Liver (tissue), 9 donors: ENCODE data around the gene RAB5A. TPM values are rescaled to one million over a fixed set of nuclear protein-coding genes. Genes with fewer than 3 reads are reported as not detected.

Experiments
- DNase-seq: peaks from one replicate; pipeline ENCODE4 v3.0.0-alpha.2; 2017; ENCODE audit warnings: low spot score
- H3K27ac ChIP-seq, 2 donors: one replicate each; pipeline ENCODE4 v1.7.0; 2013; ENCODE audit warnings: inconsistent platforms in 2 of 2, low read length in 2 of 2, control low read depth in 1 of 2, low read depth in 1 of 2, mild to moderate bottlenecking in 1 of 2
- H3K27me3 ChIP-seq, 4 donors: one replicate each; pipeline versions ENCODE4 v1.6.1 to v1.7.0; 2013; ENCODE audit warnings: low read length in 3 of 4, inconsistent platforms in 1 of 4, mild to moderate bottlenecking in 1 of 4, moderate library complexity in 1 of 4; ENCODE audit not compliant: control insufficient read depth in 4 of 4, insufficient read depth in 4 of 4
- H3K36me3 ChIP-seq, 4 donors: one replicate each; pipeline versions ENCODE4 v1.6.1 to v1.7.0; 2013; ENCODE audit warnings: low read length in 3 of 4, mild to moderate bottlenecking in 3 of 4, low read depth in 1 of 4, moderate library complexity in 1 of 4; ENCODE audit not compliant: control insufficient read depth in 4 of 4, insufficient read depth in 3 of 4
- H3K4me1 ChIP-seq, 4 donors: one replicate each; pipeline versions ENCODE4 v1.6.1 to v1.7.0; 2013; ENCODE audit warnings: low read length in 3 of 4, mild to moderate bottlenecking in 3 of 4, moderate library complexity in 1 of 4; ENCODE audit not compliant: control insufficient read depth in 4 of 4, insufficient read depth in 4 of 4
- H3K4me3 ChIP-seq, 3 donors: one replicate each; pipeline versions ENCODE4 v1.6.1 to v1.7.0; 2013; ENCODE audit warnings: low read length in 3 of 3, control low read depth in 1 of 3, low read depth in 1 of 3, mild to moderate bottlenecking in 1 of 3
- H3K9ac ChIP-seq, 2 donors: one replicate each; pipeline ENCODE4 v1.7.0; 2013; ENCODE audit warnings: low read length in 2 of 2, mild to moderate bottlenecking in 2 of 2, moderate library complexity in 2 of 2, control low read depth in 1 of 2, low read depth in 1 of 2
- H3K9me3 ChIP-seq, 4 donors: one replicate each; pipeline versions ENCODE4 v1.6.1 to v1.7.0; 2013; ENCODE audit warnings: low read length in 3 of 4; ENCODE audit not compliant: control insufficient read depth in 4 of 4
- EGR1 ChIP-seq, 2 donors: IDR thresholded peaks; 2 replicates each; pipeline ENCODE4 v1.6.1; 2016 to 2018; ENCODE audit warnings: antibody characterized with exemption in 2 of 2, low read depth in 2 of 2
- GABPA ChIP-seq, 2 donors: IDR thresholded peaks in 1 of 2; conservative IDR thresholded peaks in 1 of 2; 2 replicates each; pipeline ENCODE4 v1.6.1; 2016; ENCODE audit warnings: antibody characterized with exemption in 2 of 2, mild to moderate bottlenecking in 1 of 2, moderate library complexity in 1 of 2
- HNF4A ChIP-seq, 2 donors: conservative IDR thresholded peaks; 2 replicates each; pipeline ENCODE4 v1.6.1; 2016; ENCODE audit warnings: antibody characterized with exemption in 2 of 2, mild to moderate bottlenecking in 2 of 2
- HNF4G ChIP-seq: IDR thresholded peaks from 2 replicates; pipeline ENCODE4 v1.6.1; 2016; ENCODE audit warnings: antibody characterized with exemption
- NR2F2 ChIP-seq: IDR thresholded peaks from 2 replicates; pipeline ENCODE4 v1.6.1; 2016; ENCODE audit warnings: antibody characterized with exemption
- RAD21 ChIP-seq, 2 donors: IDR thresholded peaks; 2 replicates each; pipeline ENCODE4 v1.6.1; 2016; ENCODE audit warnings: antibody characterized with exemption in 2 of 2, mild to moderate bottlenecking in 2 of 2
- RXRA ChIP-seq, 2 donors: IDR thresholded peaks; 2 replicates each; pipeline ENCODE4 v1.6.1; 2017 to 2018; ENCODE audit warnings: antibody characterized with exemption in 2 of 2, mild to moderate bottlenecking in 1 of 2
- YY1 ChIP-seq: IDR thresholded peaks from 2 replicates; pipeline ENCODE4 v1.6.1; 2016; ENCODE audit warnings: antibody characterized with exemption, mild to moderate bottlenecking
- WGBS: extraction: QIAGEN DNeasy Blood & Tissue Kit; methylation state at CpG from one replicate; pipeline ENCODE4 v1.1.7; 2013; 5-methylcytosine and 5-hydroxymethylcytosine counted together
- polyA plus RNA-seq, 2 donors: library from polyadenylated mRNA; stranded (reverse) in 1 of 2; unstranded in 1 of 2; fragments of 200-250 nt in 1 of 2; fragments of >200 nt in 1 of 2; fragmentation: Nextera tagmentation in 1 of 2; extraction: Ambion mirVana in 1 of 2; gene quantifications; one replicate each; pipeline versions ENCODE4 v1.2.1 to v1.2.3, GENCODE V29; 2013 to 2015
- total RNA-seq, 2 donors: library from RNA; depleted of rRNA; stranded (reverse); fragments of >200 nt; gene quantifications; one replicate each; pipeline ENCODE4 v1.2.3, GENCODE V29; 2014
- TF ChIP-seq, protein P1 (sequence below): IDR thresholded peaks from 2 replicates; pipeline ENCODE4 v1.6.1; 2016; ENCODE audit warnings: antibody characterized with exemption, mild to moderate bottlenecking
- TF ChIP-seq, protein P2 (sequence below): IDR thresholded peaks from 2 replicates; pipeline ENCODE4 v1.6.1; 2016; ENCODE audit warnings: antibody characterized with exemption
- TF ChIP-seq, protein P3 (sequence below): IDR thresholded peaks from 2 replicates; pipeline ENCODE4 v1.6.1; 2016; ENCODE audit warnings: antibody characterized with exemption
- TF ChIP-seq, protein P4 (sequence below): IDR thresholded peaks from 2 replicates; pipeline ENCODE4 v1.6.1; 2016; ENCODE audit warnings: antibody characterized with exemption
- TF ChIP-seq, protein P5 (sequence below): fragments of 150-350 bp; IDR thresholded peaks from 2 replicates; pipeline ENCODE4 v1.5.1; 2017; ENCODE audit warnings: improper control_type of control experiment, low read depth, low read length; ENCODE audit not compliant: missing input control
- donor health status: healthy.
- donor health status: healthy.
- donor health status: healthy.
- donor health status: healthy.
- donor health status: healthy.

The RAB5A gene
- total and polyA plus RNA-seq, 4 donors: 15.2 to 37.9 (median 25.9) TPM

DNA sequence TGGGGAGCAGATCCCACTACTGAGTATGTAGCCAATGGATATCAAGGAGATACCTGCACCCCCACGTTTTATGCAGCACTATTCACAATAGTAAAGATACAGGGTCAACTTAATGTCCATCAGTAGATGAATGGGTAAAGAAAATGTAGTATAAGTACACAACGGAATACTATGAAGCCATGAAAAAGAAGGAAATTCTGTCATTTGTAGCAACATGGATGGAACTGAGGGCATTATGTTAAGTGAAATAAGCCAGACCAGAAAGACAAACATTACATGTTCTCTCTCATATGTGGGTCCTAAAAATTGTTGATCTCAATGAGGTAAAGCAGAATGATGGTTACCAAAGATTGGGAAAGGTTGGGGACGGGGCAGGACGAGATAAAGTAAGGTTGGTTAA lies 50.6 kb downstream of the RAB5A start:
- Histone ChIP-seq H3K27ac (no peak overlapping the region), H3K4me1 (no peaks in the 10 kb centered on the region), H3K4me3 (no peak overlapping the region), H3K27me3 (no peaks in the 10 kb centered on the region), H3K36me3 (no peaks in the 10 kb centered on the region), H3K9me3 (peaks cover 0 to 4% (median 0%) of the 10 kb centered on the region in 4 donors), H3K9ac (no peak overlapping the region)
- 90% methylated on average over 4 of the region's 4 CpGs for WGBS
- no peak for DNase-seq
- TF ChIP-seq NR2F2 (no peak), RAD21 (IDR thresholded peaks at IDR 0.05) (no peak), GABPA (IDR thresholded peaks at IDR 0.05 in 1 of 2, conservative IDR thresholded peaks at IDR 0.05 in 1 of 2) (no peak), HNF4G (no peak), EGR1 (IDR thresholded peaks at IDR 0.05; ENCODE audit: low read depth in 2 of 2) (no peak), YY1 (no peak), HNF4A (conservative IDR thresholded peaks at IDR 0.05) (no peak)
- TF ChIP-seq, protein P1, sequence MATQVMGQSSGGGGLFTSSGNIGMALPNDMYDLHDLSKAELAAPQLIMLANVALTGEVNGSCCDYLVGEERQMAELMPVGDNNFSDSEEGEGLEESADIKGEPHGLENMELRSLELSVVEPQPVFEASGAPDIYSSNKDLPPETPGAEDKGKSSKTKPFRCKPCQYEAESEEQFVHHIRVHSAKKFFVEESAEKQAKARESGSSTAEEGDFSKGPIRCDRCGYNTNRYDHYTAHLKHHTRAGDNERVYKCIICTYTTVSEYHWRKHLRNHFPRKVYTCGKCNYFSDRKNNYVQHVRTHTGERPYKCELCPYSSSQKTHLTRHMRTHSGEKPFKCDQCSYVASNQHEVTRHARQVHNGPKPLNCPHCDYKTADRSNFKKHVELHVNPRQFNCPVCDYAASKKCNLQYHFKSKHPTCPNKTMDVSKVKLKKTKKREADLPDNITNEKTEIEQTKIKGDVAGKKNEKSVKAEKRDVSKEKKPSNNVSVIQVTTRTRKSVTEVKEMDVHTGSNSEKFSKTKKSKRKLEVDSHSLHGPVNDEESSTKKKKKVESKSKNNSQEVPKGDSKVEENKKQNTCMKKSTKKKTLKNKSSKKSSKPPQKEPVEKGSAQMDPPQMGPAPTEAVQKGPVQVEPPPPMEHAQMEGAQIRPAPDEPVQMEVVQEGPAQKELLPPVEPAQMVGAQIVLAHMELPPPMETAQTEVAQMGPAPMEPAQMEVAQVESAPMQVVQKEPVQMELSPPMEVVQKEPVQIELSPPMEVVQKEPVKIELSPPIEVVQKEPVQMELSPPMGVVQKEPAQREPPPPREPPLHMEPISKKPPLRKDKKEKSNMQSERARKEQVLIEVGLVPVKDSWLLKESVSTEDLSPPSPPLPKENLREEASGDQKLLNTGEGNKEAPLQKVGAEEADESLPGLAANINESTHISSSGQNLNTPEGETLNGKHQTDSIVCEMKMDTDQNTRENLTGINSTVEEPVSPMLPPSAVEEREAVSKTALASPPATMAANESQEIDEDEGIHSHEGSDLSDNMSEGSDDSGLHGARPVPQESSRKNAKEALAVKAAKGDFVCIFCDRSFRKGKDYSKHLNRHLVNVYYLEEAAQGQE: no peak
- TF ChIP-seq, protein P2, sequence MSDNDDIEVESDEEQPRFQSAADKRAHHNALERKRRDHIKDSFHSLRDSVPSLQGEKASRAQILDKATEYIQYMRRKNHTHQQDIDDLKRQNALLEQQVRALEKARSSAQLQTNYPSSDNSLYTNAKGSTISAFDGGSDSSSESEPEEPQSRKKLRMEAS: no peak

DNA sequence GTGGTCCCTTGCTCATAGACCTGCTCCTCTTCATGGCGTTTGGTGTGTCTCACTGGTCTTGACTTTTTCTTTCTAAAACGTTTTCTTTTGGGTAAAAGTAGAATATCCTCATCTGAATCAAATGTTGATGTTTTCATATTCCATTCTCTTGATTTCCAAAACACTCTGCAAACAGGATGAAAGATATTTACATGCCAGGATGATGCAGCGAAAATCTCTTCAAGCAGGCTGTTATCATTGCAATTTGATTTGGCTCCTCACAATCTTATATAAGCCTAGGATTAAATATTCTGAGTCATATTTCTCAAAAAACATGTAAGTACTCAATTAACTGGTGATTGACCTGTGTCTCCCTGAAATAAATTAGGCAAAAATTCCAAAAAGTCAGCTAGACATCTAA lies 55.0 kb downstream of the RAB5A start:
- DNase-seq: no peak
- Histone ChIP-seq H3K9me3 (peaks cover 0 to 4% (median 0%) of the 10 kb centered on the region in 4 donors), H3K27me3 (no peaks in the 10 kb centered on the region), H3K27ac (no peak overlapping the region), H3K36me3 (no peaks in the 10 kb centered on the region), H3K4me3 (no peak overlapping the region), H3K4me1 (no peaks in the 10 kb centered on the region), H3K9ac (no peak overlapping the region)
- TF ChIP-seq, protein P3, sequence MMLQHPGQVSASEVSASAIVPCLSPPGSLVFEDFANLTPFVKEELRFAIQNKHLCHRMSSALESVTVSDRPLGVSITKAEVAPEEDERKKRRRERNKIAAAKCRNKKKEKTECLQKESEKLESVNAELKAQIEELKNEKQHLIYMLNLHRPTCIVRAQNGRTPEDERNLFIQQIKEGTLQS: no peak
- no peak for TF ChIP-seq YY1
- no peak for TF ChIP-seq HNF4G
- no peak for TF ChIP-seq RXRA (IDR thresholded peaks at IDR 0.05)
- TF ChIP-seq NR2F2: no peak
- no peak for TF ChIP-seq EGR1 (IDR thresholded peaks at IDR 0.05; ENCODE audit: low read depth in 2 of 2)
- TF ChIP-seq, protein P4, sequence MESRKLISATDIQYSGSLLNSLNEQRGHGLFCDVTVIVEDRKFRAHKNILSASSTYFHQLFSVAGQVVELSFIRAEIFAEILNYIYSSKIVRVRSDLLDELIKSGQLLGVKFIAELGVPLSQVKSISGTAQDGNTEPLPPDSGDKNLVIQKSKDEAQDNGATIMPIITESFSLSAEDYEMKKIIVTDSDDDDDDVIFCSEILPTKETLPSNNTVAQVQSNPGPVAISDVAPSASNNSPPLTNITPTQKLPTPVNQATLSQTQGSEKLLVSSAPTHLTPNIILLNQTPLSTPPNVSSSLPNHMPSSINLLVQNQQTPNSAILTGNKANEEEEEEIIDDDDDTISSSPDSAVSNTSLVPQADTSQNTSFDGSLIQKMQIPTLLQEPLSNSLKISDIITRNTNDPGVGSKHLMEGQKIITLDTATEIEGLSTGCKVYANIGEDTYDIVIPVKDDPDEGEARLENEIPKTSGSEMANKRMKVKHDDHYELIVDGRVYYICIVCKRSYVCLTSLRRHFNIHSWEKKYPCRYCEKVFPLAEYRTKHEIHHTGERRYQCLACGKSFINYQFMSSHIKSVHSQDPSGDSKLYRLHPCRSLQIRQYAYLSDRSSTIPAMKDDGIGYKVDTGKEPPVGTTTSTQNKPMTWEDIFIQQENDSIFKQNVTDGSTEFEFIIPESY: no peak
- TF ChIP-seq, protein P5, sequence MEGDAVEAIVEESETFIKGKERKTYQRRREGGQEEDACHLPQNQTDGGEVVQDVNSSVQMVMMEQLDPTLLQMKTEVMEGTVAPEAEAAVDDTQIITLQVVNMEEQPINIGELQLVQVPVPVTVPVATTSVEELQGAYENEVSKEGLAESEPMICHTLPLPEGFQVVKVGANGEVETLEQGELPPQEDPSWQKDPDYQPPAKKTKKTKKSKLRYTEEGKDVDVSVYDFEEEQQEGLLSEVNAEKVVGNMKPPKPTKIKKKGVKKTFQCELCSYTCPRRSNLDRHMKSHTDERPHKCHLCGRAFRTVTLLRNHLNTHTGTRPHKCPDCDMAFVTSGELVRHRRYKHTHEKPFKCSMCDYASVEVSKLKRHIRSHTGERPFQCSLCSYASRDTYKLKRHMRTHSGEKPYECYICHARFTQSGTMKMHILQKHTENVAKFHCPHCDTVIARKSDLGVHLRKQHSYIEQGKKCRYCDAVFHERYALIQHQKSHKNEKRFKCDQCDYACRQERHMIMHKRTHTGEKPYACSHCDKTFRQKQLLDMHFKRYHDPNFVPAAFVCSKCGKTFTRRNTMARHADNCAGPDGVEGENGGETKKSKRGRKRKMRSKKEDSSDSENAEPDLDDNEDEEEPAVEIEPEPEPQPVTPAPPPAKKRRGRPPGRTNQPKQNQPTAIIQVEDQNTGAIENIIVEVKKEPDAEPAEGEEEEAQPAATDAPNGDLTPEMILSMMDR: no peak
- 73% methylated on average over 3 of the region's 3 CpGs for WGBS
